Neural progenitor cell (in vitro differentiated cells): Measurements from ENCODE around the gene LTA.

Experiments
- EZH2 ChIP-seq: fragments of 200-600 bp; sonication (generic); IDR thresholded peaks from 2 replicates; pipeline ENCODE4 v1.6.1; 2017; ENCODE audit warnings: antibody characterized with exemption, mild to moderate bottlenecking, moderate library complexity
- EZH2phosphoT487 ChIP-seq: fragments of 200-600 bp; sonication (generic); IDR thresholded peaks from 2 replicates; pipeline ENCODE4 v1.6.1; 2017; ENCODE audit warnings: antibody characterized with exemption
- TF ChIP-seq, protein P1 (sequence below): fragments of 200-600 bp; sonication (generic); IDR thresholded peaks from 2 replicates; pipeline ENCODE4 v1.5.1; 2017; ENCODE audit warnings: antibody characterized with exemption, mild to moderate bottlenecking

DNA sequence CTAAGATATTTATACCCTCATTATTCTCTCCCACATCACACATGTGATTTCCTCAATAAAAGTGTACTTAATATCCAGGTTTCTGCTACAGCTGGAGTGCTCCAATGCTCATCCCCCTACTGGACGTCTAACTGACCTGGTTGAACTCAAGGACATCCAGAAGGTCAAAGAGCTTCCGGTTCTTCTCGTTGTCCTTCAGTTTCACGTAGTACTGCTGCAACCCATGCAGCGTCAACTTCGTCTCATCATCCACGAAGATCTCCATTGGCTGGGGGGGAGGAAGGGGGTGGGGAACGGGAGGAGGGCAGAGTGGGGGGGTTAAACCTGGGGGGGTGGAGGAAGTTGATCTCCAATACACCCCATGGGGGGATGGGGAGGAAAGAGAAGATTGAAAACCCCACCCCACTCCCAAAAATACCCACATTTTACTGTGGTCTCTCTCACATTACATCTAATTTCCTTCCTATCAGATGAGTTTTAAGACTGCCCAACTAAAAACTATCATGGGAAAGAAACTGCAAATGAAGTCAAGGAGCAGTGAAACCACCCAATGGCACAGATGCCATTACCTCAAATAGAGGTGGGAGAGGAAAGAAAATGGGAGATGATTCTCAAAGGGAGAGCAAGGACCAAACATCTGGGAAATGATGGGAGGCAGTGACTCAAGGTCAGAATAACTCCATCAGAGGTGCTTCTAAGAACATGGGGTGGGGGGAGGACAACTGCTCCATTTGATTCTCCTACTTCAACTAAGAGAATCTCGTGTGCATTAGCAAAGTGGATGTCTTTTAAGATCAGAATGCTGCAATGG, 39.2 kb upstream of the LTA start:
- TF ChIP-seq, protein P1, sequence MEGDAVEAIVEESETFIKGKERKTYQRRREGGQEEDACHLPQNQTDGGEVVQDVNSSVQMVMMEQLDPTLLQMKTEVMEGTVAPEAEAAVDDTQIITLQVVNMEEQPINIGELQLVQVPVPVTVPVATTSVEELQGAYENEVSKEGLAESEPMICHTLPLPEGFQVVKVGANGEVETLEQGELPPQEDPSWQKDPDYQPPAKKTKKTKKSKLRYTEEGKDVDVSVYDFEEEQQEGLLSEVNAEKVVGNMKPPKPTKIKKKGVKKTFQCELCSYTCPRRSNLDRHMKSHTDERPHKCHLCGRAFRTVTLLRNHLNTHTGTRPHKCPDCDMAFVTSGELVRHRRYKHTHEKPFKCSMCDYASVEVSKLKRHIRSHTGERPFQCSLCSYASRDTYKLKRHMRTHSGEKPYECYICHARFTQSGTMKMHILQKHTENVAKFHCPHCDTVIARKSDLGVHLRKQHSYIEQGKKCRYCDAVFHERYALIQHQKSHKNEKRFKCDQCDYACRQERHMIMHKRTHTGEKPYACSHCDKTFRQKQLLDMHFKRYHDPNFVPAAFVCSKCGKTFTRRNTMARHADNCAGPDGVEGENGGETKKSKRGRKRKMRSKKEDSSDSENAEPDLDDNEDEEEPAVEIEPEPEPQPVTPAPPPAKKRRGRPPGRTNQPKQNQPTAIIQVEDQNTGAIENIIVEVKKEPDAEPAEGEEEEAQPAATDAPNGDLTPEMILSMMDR = no peak
- TF ChIP-seq EZH2 (no peak), EZH2phosphoT487 (no peak)
